Left colon (tissue), 2 donors: ENCODE data around the gene CYB561. TPM values are rescaled to one million over a fixed set of nuclear protein-coding genes. Genes with fewer than 3 reads are reported as not detected.
A peak's percentile ranks its signal among the peaks of the same experiment; 100 is the strongest.
"Not testable (repeated sequence)": the region's sequence is repeated elsewhere in the genome, so short reads cannot be mapped to it uniquely, and the experiment has no call there.

ENCODE experiments used
- ATAC-seq: fragments of 200-7000 bp; cut with Tn5 transposase; one replicate; pipeline ENCODE4 v1.9.1; 2020; ENCODE audit warnings: mild to moderate bottlenecking, moderate library complexity
- DNase-seq, 2 donors: peaks; one replicate each; pipeline ENCODE4 v3.0.0-alpha.2; 2020
- intact Hi-C, 2 donors: fragments of 100-400 bp; cut with DNase I in 1 of 2; cut with micrococcal nuclease in 1 of 2; formaldehyde crosslinking; loops; one replicate each; pipeline versions ENCODE4 v1.11.2 to v1.14.0; 2022; cut with DNase I, micrococcal nuclease
- total RNA-seq, 2 donors: library from RNA; stranded (reverse); fragmentation: NEBNext Ultra II Directional; extraction: Animal tissue kit (Norgen Biotek cat#: 25700); gene quantifications; one replicate each; pipeline ENCODE4 v1.2.1, GENCODE V29; 2021
- donor health status: DM: no; HTN: no; CAD: no.
- donor health status: DM: yes; HTN: yes; CAD: no.

Gene CYB561
- total RNA-seq, 2 donors from 2014 or later: 59.6 to 66.6 TPM

DNA sequence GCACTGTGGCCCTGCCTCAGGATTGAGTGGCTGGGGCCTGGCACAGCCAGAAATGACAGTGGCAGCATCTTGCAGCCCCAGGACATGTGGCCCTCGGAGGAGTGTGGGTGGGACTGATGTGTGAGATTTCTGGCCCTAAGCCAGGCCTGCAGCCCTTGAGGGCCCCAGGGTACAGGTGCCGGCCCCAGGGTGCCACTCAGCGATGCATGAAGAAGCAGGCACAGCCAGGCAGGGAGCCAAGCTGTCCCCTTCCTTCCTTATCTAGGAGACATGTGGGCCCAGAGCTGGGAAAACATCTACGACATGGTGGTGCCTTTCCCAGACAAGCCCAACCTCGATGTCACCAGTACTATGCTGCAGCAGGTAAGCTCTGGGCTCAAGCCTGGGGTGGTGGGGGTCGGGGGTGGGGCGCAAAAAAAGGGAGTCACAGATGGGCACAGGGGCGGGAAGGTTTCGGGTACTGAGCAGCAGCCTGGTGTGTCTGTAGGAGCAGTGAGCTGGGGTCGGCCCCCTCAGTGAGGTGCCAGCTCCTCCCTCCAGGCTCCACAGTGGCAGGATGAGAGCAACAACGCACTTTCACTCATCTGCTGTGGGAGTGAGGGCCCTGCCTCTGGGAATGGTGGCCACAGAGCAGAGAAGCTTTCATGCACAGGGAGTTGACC, 34.9 kb upstream of the CYB561 start:
- ATAC-seq (no peak), DNase-seq (no peak)
- intact Hi-C loops: no loop called here

DNA sequence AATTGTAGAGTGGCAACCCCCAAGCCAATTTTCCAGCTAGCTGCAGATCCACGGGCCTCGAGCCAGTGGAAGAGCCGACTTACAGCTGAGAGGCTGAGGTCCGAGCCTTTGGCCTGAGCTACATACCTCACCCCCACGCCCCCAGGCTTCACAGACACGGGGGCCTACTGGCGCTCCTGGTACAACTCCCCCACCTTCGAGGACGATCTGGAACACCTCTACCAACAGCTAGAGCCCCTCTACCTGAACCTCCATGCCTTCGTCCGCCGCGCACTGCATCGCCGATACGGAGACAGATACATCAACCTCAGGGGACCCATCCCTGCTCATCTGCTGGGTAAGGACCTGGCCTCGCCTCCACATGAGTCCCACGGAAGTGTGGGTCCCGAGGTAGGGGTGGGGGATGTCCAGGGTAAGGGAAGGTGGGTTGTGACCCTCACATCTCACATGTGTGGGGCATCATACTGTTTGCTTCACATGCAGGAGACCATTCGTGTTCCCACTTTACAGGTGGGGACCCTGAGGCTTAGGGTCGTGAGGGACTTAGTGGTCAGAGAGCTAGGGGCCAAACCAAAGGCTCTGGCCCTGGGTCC, 34.2 kb upstream of the CYB561 start:
- intact Hi-C loops: no loop called here
- ATAC-seq: no peak
- no peak for DNase-seq

DNA sequence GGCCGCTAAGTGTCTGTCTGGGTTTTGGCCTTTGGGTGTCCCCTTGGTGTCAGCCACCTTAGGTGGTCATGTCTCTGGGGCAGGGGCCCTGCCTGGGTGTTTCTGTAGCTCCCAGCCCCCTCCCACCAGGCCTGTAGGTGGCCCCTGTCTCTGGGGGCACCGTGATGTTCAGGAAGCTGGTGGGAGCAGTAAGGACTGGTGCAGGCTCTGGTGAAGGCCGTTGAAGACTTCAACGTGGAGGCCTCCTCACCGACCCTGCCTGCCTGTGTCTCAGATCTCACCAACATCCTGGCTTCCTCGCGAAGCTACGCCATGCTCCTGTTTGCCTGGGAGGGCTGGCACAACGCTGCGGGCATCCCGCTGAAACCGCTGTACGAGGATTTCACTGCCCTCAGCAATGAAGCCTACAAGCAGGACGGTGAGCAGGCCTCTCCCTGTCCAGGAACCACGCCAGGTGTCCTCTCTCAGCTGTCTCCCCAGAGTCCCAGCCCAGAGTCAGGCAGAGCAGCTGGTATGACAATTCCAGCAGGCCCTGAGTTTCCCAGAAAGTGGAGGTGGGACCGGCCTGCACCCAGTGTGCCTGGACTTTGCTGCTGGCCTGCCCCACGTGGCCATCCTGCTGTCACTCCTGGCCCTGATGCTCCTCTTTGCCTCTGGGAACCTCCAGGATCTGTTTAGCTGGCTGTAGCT, 33.5 kb upstream of the CYB561 start:
- DNase-seq: no peak
- no peak for ATAC-seq
- intact Hi-C loops: loop anchor here in 1 of 2 donors (5.0 kb wide), 2 partner anchors 52 to 73 kb away; partner anchors contain the start of gene DCAF7

DNA sequence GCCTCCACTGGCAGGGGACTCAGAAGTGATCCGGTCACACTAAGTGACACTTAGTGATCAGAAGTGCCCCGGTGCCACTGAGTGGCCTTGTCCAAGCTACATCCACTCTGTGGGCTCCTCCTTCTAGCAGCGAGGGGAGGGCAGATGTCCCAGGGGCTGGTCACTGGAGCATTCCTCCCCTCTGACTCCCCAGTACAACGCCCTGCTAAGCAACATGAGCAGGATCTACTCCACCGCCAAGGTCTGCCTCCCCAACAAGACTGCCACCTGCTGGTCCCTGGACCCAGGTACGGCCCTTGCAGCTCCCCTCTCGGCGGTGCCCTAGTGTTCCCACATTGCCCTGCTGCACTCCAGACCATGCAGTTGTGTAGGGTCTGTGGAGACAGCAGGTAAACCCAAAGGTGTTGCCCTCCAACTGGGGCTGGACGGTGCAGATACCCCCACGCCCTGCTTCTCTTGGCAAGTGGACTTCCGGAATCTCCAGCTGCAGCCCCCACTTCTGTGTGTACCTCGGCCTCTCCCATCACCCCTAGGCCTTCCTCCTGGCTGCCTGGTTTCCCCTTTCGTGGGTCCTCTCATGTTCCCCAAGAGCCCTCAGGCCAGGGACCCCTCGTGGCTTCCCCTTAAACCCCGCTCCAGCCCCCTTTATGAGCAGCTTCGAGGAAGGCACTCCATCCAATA, 32.8 kb upstream of the CYB561 start:
- ATAC-seq (peak; percentile 75), DNase-seq (peak; percentile 85 to 89)
- intact Hi-C loops: loop anchor here in 1 of 2 donors (5.0 kb wide), 2 partner anchors 52 to 73 kb away; partner anchors contain the start of gene DCAF7

DNA sequence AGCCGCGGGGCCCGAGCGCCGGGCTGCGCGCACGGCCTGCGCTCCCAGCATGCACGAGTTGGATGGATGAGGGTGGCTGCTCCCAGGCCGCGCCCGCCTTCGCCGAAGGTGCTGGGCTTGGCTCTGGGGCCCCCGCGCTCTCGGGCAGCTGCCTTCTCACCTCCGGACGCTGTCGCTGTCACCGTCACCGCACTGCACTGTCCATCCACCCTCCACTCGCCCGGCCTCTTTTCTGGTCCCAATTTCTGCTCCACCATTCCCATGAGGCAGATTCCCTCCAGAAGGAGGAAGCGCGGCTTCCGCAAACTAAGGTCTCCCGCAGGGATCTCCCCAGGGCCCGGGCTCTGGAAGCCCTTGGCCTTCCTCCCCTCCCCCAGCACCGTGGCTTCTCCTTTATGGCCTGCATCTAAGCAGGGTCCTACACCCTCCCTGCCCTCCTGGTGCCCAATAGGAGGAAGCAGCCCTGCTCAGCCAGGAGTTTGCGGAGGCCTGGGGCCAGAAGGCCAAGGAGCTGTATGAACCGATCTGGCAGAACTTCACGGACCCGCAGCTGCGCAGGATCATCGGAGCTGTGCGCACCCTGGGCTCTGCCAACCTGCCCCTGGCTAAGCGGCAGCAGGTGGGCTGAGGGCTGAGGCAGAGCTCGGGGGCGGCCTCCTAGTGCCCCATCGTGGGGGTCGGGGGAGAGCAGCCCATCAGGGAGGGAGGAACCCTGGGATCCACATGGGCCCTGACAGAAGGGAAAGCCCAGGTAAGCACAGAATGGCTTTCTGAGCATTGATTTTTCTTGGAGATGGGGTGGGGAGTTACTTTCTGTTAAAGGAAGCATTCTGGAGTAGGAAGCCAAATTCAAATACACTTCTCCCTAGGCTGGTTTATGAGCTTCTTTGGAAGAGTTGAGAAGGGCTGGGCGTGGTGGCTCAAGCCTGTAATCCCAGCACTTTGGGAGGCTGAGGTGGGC, 31.7 kb upstream of the CYB561 start:
- intact Hi-C loops: loop anchor here in 1 of 2 donors (5.0 kb wide), 2 partner anchors 50 to 75 kb away; partner anchors contain the start of gene DCAF7
- DNase-seq: peak; percentile 41 to 57

DNA sequence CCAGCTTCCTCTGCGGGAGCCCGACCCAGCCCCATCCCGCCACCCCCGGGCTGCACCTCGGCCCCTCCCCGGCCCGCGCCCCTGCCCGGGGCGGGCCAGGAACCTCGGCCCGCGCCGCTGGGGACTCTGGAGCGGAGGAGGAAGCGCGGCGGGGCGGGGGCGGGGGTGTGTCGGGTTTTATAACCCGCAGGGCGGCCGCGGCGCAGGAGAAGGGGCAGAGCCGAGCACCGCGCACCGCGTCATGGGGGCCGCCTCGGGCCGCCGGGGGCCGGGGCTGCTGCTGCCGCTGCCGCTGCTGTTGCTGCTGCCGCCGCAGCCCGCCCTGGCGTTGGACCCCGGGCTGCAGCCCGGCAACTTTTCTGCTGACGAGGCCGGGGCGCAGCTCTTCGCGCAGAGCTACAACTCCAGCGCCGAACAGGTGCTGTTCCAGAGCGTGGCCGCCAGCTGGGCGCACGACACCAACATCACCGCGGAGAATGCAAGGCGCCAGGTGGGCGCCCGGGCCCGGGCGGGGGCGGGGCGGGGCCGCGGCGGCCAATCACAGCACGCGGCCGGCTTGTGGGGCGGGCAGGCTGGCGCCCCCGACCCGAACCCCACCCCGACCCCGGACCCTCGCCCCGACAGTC, 30.9 kb upstream of the CYB561 start, which contains the start of gene ACE:
TSS of gene ACE (plus strand) at position 208 of the 626 bp plus-strand sequence. CDS start at position 242, 34 bp downstream.
- intact Hi-C loops: loop anchor here in 1 of 2 donors (5.0 kb wide), 2 partner anchors 50 to 75 kb away; partner anchors contain the start of gene DCAF7
- peak; percentile 64 to 83 for DNase-seq
- ATAC-seq: peak; percentile 74

More for the DNA sequence above, 31.7 kb upstream of the CYB561 start:
- peak; percentile 24 for ATAC-seq

DNA sequence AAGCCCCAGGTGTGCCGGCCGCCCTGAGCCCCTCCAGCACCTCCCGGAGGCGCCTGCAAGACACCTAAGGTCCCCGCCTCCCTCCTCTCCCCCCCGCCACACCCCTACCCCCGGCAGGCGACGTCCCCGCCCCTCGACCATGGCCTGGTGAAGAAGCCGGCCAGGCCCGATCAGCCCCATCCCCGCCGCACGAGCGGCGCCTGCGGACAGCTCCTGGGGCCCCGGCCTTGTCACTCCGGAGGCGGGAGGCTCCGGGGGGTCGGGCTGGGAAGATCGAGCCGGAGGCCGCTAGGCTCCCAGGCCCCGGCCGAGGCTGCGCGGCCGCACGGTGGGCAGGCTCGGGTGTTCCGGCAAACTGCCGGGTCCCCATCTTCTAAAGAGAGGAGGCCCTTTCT, 30.4 kb upstream of the CYB561 start:
- no peak for DNase-seq
- ATAC-seq: peak; percentile 22
- intact Hi-C loops: loop anchor here in 1 of 2 donors (5.0 kb wide), 2 partner anchors 49 to 76 kb away; partner anchors contain the start of gene DCAF7

DNA sequence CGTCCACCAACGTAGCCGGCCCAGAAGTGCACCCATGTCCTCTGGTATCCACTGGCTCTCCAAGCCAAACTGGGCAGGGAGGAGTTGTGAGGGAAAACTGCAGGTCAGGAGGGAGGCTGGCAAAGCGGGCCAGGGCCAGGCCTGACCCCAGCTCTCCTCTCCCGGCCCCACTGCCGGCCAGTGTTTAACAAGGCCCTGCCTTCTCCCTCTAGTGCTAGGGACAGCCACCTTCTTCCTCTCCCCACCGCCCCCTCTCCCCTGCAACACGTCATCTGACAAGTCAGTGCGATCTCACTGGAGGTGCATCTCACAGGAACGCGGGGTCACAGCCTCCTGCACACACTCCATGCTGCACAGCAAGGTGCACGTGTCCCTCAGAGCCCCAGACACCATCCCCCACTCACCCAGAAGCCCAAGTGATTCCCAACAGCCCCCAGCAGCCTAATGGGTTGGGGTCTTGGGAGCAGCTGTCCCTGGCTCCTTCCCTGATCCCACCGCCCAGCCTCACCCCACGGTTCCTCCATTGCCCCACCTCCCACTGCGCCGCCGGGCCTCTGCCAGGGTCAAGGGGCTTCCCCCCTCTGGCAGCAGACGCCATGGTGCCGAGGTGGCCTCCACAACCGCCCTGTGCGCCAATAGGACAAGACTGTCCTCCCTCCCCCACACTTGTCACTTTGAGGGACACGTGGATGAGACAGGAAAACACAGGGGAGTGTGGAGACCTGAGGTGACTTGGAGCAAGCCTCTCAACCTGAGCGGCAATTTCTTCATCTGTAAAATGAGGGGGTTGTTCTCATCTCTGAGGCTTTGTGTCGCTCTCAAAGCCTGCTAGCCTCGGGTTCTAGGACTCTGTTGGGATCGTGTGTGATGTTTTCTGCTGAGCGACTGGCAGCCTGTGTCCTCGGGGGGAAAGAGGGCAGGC, 29.6 kb upstream of the CYB561 start:
- no peak for DNase-seq
- ATAC-seq: no peak
- intact Hi-C loops: loop anchor here in 1 of 2 donors (5.0 kb wide), 2 partner anchors 48 to 77 kb away; partner anchors contain the start of gene DCAF7

DNA sequence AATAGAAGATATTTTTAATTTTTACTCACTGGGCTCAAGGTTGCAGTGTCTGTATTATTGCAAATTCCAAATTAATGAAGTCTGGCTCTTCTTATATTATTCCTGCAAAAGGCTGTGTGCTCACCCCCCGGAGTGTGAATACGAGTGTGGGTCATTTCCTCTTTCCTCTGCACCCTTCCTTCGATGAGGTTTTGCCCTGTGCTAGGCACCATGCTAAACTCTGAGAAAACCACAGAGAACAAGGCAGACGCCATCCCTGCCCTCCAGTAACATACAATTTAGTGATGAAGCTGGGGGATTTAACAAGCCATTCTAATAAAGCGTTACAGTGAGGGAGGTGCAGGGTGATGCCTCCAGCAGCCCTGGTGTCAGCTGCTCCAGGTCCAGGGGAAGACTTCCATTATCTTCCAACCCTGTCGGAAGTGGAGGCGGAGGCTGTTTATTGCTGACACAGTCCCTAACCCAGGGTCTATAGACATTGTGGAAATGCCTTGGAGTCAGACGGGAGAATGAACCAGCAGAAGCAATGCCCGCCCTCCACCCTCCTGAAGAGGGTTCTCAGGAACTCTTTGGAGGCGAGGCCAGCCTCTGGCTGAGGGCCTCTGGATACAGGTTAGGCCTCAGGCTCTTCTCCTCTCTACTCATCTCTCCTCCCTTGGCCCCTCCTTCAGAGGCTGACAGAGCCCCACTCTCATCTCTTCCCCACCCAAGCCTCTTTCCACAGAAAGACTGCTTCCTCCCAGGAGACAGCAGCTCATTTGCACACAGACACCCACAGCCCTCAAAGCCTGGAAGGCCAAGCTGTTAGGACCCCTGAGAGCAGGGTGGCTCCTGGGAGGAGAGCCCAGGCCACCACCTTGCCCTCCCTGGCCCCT, 28.7 kb upstream of the CYB561 start:
- intact Hi-C loops: loop anchor here in 1 of 2 donors (5.0 kb wide), 2 partner anchors 48 to 77 kb away; partner anchors contain the start of gene DCAF7
- DNase-seq: no peak

DNA sequence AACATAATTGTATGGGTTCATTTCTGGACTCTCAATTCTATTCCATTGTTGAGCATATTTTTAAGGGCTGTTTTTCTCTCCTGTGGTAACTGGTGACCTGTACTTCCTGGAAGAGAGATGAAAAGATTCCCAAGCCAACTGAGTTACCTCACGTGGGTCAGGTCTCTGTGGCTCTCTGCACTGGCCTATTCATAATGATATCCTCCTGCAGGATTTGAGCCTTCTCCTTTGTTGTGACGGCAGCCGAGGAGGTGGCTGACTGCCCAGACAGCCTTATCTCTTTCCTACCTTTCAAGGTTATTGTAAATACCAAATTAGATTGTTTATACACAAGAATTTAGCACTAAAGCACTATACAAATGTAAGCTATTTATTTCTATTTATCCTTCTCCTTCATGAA, 28.1 kb upstream of the CYB561 start:
- ATAC-seq (peak; percentile 17), DNase-seq (peak; percentile 51 to 56)
- intact Hi-C loops: no loop called here

More for the DNA sequence above, 28.7 kb upstream of the CYB561 start:
- no peak for ATAC-seq

DNA sequence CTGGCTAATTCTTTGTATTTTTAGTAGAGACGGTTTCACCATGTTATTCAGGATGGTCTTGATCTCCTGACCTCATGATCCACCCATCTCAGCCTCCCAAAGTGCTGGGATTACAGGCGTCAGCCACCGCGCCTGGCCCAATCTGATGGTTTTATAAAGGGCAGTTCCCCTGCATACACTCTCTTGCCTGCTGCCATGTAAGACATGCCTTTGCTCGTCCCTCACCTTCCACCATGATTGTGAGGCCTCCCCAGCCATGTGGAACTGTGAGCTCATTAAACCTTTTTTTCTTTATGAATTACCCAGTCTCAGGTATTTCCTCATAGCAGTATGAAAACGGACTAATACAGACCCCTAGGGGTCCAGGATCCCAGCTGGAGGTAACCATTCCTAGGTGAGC, 22.0 kb upstream of the CYB561 start:
- ATAC-seq, intact Hi-C loops, DNase-seq: not testable (repeated sequence)

DNA sequence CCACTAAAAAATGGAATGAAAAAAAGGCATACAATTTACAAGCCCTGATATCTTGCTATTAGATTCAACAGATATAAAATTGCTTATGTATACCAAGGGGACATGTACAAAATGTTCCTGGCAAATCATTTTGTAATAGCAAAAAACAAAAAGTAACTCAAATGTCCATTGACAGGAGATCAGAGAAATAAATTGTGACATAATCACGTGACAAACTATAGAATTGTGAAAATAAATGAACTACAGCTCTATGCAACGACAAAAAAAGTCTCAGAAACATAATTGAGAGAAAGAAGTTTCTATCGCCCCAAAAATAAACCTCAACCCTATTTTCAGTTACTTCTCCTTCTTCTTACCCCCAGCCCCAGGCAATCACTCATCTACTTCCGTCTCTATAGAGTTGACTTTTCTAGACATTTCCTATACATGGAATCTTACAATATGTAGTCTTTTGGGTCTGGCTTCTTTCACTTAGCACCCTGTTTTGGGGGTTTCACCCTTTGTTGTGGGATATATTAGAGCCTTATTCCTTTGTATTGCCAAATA, 18.7 kb upstream of the CYB561 start:
- DNase-seq (no peak), ATAC-seq (no peak)
- intact Hi-C loops: no loop called here

DNA sequence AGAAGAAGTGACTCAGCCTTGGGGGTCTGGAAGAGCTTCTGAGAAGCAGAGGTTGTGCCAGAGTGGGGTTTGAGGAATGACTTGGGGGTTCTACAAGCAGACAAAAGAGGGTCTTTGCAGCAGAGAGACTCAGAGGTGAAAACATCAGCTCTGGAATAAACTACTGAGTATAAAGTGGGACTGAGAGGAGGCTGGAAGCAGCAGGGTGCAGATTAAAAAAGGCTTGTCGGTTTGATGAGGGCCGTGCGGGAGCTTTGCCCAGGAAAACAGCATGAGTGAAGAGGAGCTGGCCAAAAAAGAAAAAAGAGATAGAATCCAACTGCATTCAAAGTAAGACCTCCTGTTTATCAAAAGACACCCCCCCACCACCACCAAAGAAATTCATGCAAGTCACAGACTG, 17.7 kb upstream of the CYB561 start:
- intact Hi-C loops: no loop called here

DNA sequence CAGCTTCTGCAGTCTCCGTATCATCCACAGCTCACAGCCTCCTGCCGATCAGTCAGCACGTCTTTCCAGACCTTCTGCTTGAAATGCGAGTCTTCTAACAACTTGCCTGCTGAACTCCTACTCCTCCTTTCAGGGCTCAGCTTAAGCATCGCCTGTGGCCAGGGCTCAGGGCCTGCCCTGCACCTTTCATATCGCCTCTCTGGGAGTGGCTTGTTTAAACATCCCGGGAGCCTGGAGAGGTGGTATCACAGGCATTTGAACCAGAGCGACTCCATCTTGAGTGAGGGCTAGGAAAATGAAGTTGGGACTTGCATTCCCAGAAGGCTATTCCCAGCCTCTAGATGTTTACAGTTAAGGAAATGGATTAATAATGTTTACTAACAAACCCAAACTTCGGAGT, 13.9 kb upstream of the CYB561 start:
- intact Hi-C loops: no loop called here
- ATAC-seq (no peak), DNase-seq (no peak)

More for the DNA sequence above, 17.7 kb upstream of the CYB561 start:
- DNase-seq (no peak), ATAC-seq (no peak)

DNA sequence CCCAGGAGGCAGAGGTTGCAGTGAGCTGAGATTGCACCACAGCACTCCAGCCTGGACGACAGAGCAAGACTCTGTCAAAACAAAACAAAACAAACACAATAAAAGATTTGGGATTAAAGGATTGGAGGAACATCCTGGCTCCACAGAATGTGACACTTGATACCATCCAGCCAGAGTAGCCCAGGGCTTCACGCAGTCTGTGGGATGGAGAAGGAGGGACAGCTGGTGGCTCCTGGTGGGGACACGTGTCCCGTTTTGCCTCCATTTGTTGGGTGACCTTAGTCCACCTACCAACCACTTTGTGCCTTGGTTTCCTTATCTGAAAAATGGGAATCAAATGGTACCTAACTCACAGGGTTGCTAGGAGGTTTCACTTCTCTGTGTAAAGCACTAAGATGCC, 12.4 kb upstream of the CYB561 start:
- ATAC-seq (no peak), DNase-seq (no peak)
- intact Hi-C loops: no loop called here
